ENCODE measurements around the gene POLR2C. TPM values are rescaled to one million over a fixed set of nuclear protein-coding genes. Genes with fewer than 3 reads are reported as not detected.

Gene POLR2C
- total RNA-seq, 1 experiment from 2014 or later: 87.6 TPM

GRCh38 chr16:57478396-57479204 lies 16.1 kb downstream of the POLR2C start:
- no peak overlapping the region for H3K4me2 ChIP-seq (ENCODE audit: low read depth, low read length, poor library complexity, severe bottlenecking)
- DNase-seq: no peak
- no peaks in the 10 kb centered on the region for H3K36me3 ChIP-seq (ENCODE audit: insufficient read depth, low read length)
- no peak overlapping the region for H2AFZ ChIP-seq (ENCODE audit: low read length)
- H4K20me1 ChIP-seq (ENCODE audit: insufficient read depth, low read depth, low read length): no peaks in the 10 kb centered on the region
- no peaks in the 10 kb centered on the region for H3K9me3 ChIP-seq (ENCODE audit: low read length)
- H3K27ac ChIP-seq (ENCODE audit: low read length): no peak overlapping the region
- no peak overlapping the region for H3K9ac ChIP-seq (ENCODE audit: low read length)
- no peaks in the 10 kb centered on the region for H3K27me3 ChIP-seq (ENCODE audit: low read length)
- H3K9me2 ChIP-seq (replicated peaks; ENCODE audit: insufficient read depth, low read length): no peaks in the 10 kb centered on the region
- H3K4me1 ChIP-seq (ENCODE audit: low read length): peaks cover 16% of the 10 kb centered on the region
- H3K79me2 ChIP-seq (ENCODE audit: low read length): no peaks in the 10 kb centered on the region
- H3K4me3 ChIP-seq (ENCODE audit: low read length): no peak overlapping the region

GRCh38 chr16:57479205-57479975 lies 16.9 kb downstream of the POLR2C start:
- Histone ChIP-seq H3K27ac (ENCODE audit: low read length) (no peak overlapping the region), H4K20me1 (ENCODE audit: insufficient read depth, low read depth, low read length) (no peaks in the 10 kb centered on the region), H3K4me1 (ENCODE audit: low read length) (peaks cover 16% of the 10 kb centered on the region), H3K9me2 (replicated peaks; ENCODE audit: insufficient read depth, low read length) (no peaks in the 10 kb centered on the region), H3K4me3 (ENCODE audit: low read length) (no peak overlapping the region), H3K27me3 (ENCODE audit: low read length) (no peaks in the 10 kb centered on the region), H3K4me2 (ENCODE audit: low read depth, low read length, poor library complexity, severe bottlenecking) (no peak overlapping the region), H3K9me3 (ENCODE audit: low read length) (no peaks in the 10 kb centered on the region), H3K9ac (ENCODE audit: low read length) (no peak overlapping the region), H3K36me3 (ENCODE audit: insufficient read depth, low read length) (no peaks in the 10 kb centered on the region), H3K79me2 (ENCODE audit: low read length) (no peaks in the 10 kb centered on the region), H2AFZ (ENCODE audit: low read length) (no peak overlapping the region)
- no peak for DNase-seq

GRCh38 chr16:57479976-57480753 lies 17.7 kb downstream of the POLR2C start:
- Histone ChIP-seq H3K9me2 (replicated peaks; ENCODE audit: insufficient read depth, low read length) (no peaks in the 10 kb centered on the region), H3K79me2 (ENCODE audit: low read length) (no peaks in the 10 kb centered on the region), H3K4me1 (ENCODE audit: low read length) (peaks cover 10% of the 10 kb centered on the region), H3K4me2 (ENCODE audit: low read depth, low read length, poor library complexity, severe bottlenecking) (no peak overlapping the region), H3K9me3 (ENCODE audit: low read length) (no peaks in the 10 kb centered on the region), H3K36me3 (ENCODE audit: insufficient read depth, low read length) (no peaks in the 10 kb centered on the region), H3K4me3 (ENCODE audit: low read length) (no peak overlapping the region), H2AFZ (ENCODE audit: low read length) (no peak overlapping the region), H3K27me3 (ENCODE audit: low read length) (no peaks in the 10 kb centered on the region), H3K9ac (ENCODE audit: low read length) (no peak overlapping the region), H4K20me1 (ENCODE audit: insufficient read depth, low read depth, low read length) (peaks cover under 1% of the 10 kb centered on the region; the same call in 1 of the 2 replicates), H3K27ac (ENCODE audit: low read length) (no peak overlapping the region)
- no peak for DNase-seq

GRCh38 chr16:57480754-57481230 lies 18.3 kb downstream of the POLR2C start:
- Histone ChIP-seq H3K36me3 (ENCODE audit: insufficient read depth, low read length) (no peaks in the 10 kb centered on the region), H3K27me3 (ENCODE audit: low read length) (no peaks in the 10 kb centered on the region), H3K9me2 (replicated peaks; ENCODE audit: insufficient read depth, low read length) (no peaks in the 10 kb centered on the region), H4K20me1 (ENCODE audit: insufficient read depth, low read depth, low read length) (peaks cover 5% of the 10 kb centered on the region; the same call in 1 of the 2 replicates), H3K9ac (ENCODE audit: low read length) (no peak overlapping the region), H2AFZ (ENCODE audit: low read length) (no peak overlapping the region), H3K4me3 (ENCODE audit: low read length) (no peak overlapping the region), H3K4me1 (ENCODE audit: low read length) (peaks cover 5% of the 10 kb centered on the region), H3K79me2 (ENCODE audit: low read length) (no peaks in the 10 kb centered on the region), H3K27ac (ENCODE audit: low read length) (no peak overlapping the region), H3K4me2 (ENCODE audit: low read depth, low read length, poor library complexity, severe bottlenecking) (no peak overlapping the region), H3K9me3 (ENCODE audit: low read length) (no peaks in the 10 kb centered on the region)
- no peak for DNase-seq

GRCh38 chr16:57481421-57481820 lies 18.9 kb downstream of the POLR2C start:
- Histone ChIP-seq H3K4me1 (ENCODE audit: low read length) (peaks cover 4% of the 10 kb centered on the region), H3K36me3 (ENCODE audit: insufficient read depth, low read length) (no peaks in the 10 kb centered on the region), H3K9me2 (replicated peaks; ENCODE audit: insufficient read depth, low read length) (no peaks in the 10 kb centered on the region), H3K9ac (ENCODE audit: low read length) (no peak overlapping the region), H3K4me3 (ENCODE audit: low read length) (no peak overlapping the region), H3K4me2 (ENCODE audit: low read depth, low read length, poor library complexity, severe bottlenecking) (no peak overlapping the region), H3K27ac (ENCODE audit: low read length) (no peak overlapping the region), H2AFZ (ENCODE audit: low read length) (no peak overlapping the region), H3K9me3 (ENCODE audit: low read length) (no peaks in the 10 kb centered on the region), H3K27me3 (ENCODE audit: low read length) (no peaks in the 10 kb centered on the region), H3K79me2 (ENCODE audit: low read length) (no peaks in the 10 kb centered on the region), H4K20me1 (ENCODE audit: insufficient read depth, low read depth, low read length) (peaks cover 5% of the 10 kb centered on the region; the same call in 1 of the 2 replicates)
- DNase-seq: no peak

GRCh38 chr16:57482845-57483545 lies 20.5 kb downstream of the POLR2C start:
- peaks cover 4% of the 10 kb centered on the region for H3K4me1 ChIP-seq (ENCODE audit: low read length)
- no peak for DNase-seq
- H3K27ac ChIP-seq (ENCODE audit: low read length): no peak overlapping the region
- H3K9me2 ChIP-seq (replicated peaks; ENCODE audit: insufficient read depth, low read length): no peaks in the 10 kb centered on the region
- H3K4me2 ChIP-seq (ENCODE audit: low read depth, low read length, poor library complexity, severe bottlenecking): no peak overlapping the region
- peaks cover 5% of the 10 kb centered on the region; the same call in 1 of the 2 replicates for H4K20me1 ChIP-seq (ENCODE audit: insufficient read depth, low read depth, low read length)
- no peaks in the 10 kb centered on the region for H3K36me3 ChIP-seq (ENCODE audit: insufficient read depth, low read length)
- no peak overlapping the region for H3K9ac ChIP-seq (ENCODE audit: low read length)
- H3K27me3 ChIP-seq (ENCODE audit: low read length): no peaks in the 10 kb centered on the region
- no peaks in the 10 kb centered on the region for H3K9me3 ChIP-seq (ENCODE audit: low read length)
- no peaks in the 10 kb centered on the region for H3K79me2 ChIP-seq (ENCODE audit: low read length)
- no peak overlapping the region for H2AFZ ChIP-seq (ENCODE audit: low read length)
- no peak overlapping the region for H3K4me3 ChIP-seq (ENCODE audit: low read length)

GRCh38 chr16:57483725-57484514 lies 21.4 kb downstream of the POLR2C start:
- no peaks in the 10 kb centered on the region for H3K79me2 ChIP-seq (ENCODE audit: low read length)
- H3K9ac ChIP-seq (ENCODE audit: low read length): no peak overlapping the region
- no peaks in the 10 kb centered on the region for H3K9me3 ChIP-seq (ENCODE audit: low read length)
- DNase-seq: no peak
- no peaks in the 10 kb centered on the region for H3K36me3 ChIP-seq (ENCODE audit: insufficient read depth, low read length)
- no peak overlapping the region for H3K4me2 ChIP-seq (ENCODE audit: low read depth, low read length, poor library complexity, severe bottlenecking)
- no peak overlapping the region for H3K27ac ChIP-seq (ENCODE audit: low read length)
- H3K9me2 ChIP-seq (replicated peaks; ENCODE audit: insufficient read depth, low read length): no peaks in the 10 kb centered on the region
- H3K4me3 ChIP-seq (ENCODE audit: low read length): no peak overlapping the region
- no peaks in the 10 kb centered on the region for H3K27me3 ChIP-seq (ENCODE audit: low read length)
- peaks cover 5% of the 10 kb centered on the region; the same call in 1 of the 2 replicates for H4K20me1 ChIP-seq (ENCODE audit: insufficient read depth, low read depth, low read length)
- no peak overlapping the region for H2AFZ ChIP-seq (ENCODE audit: low read length)
- H3K4me1 ChIP-seq (ENCODE audit: low read length): peaks cover 4% of the 10 kb centered on the region
